Thyroid gland (tissue), 4 donors: ENCODE measurements around the gene PRKAR2B. TPM values are rescaled to one million over a fixed set of nuclear protein-coding genes. Genes with fewer than 3 reads are reported as not detected.

Source experiments
- DNase-seq, 2 donors: peaks; one replicate each; pipeline ENCODE4 v3.0.0-alpha.2; 2019
- H3K27ac ChIP-seq, 3 donors: fragments of 200-600 bp; sonication (generic); 1 replicate in 2 of 3; 2 replicates in 1 of 3; pipeline ENCODE4 v1.5.1; 2016 to 2019; ENCODE audit warnings: mild to moderate bottlenecking in 1 of 3, moderate library complexity in 1 of 3
- H3K27me3 ChIP-seq: fragments of 200-600 bp; sonication (generic); one replicate; pipeline ENCODE4 v1.5.1; 2019
- H3K36me3 ChIP-seq, 2 donors: fragments of 200-600 bp; sonication (generic); one replicate each; pipeline ENCODE4 v1.5.1; 2016 to 2019
- H3K4me1 ChIP-seq, 2 donors: fragments of 200-600 bp; sonication (generic); one replicate each; pipeline ENCODE4 v1.5.1; 2017 to 2019
- H3K4me3 ChIP-seq, 3 donors: fragments of 200-600 bp; sonication (generic); replicated peaks in 1 of 3; 1 replicate in 2 of 3; 2 replicates in 1 of 3; pipeline ENCODE4 v1.5.1; 2016; ENCODE audit warnings: mild to moderate bottlenecking in 1 of 3
- H3K9me3 ChIP-seq: fragments of 200-600 bp; sonication (generic); one replicate; pipeline ENCODE4 v1.5.1; 2017
- CTCF ChIP-seq, 6 experiments: fragments of 200-600 bp in 3 of 6; fragments of 450-650 bp in 3 of 6; sonication (generic) in 3 of 6; IDR thresholded peaks; one replicate each; pipeline ENCODE4 v1.5.1; 2016 to 2019; ENCODE audit warnings: antibody characterized with exemption in 6 of 6, mild to moderate bottlenecking in 2 of 6, inconsistent platforms in 1 of 6, moderate library complexity in 1 of 6
- POLR2A ChIP-seq, 2 donors: fragments of 450-650 bp; IDR thresholded peaks; one replicate each; pipeline ENCODE4 v1.6.1; 2017; ENCODE audit warnings: antibody characterized with exemption in 2 of 2, mild to moderate bottlenecking in 2 of 2, moderate library complexity in 1 of 2
- WGBS, 2 donors: methylation state at CpG; one replicate each; pipeline ENCODE4 v1.1.5; 2017; 5-methylcytosine and 5-hydroxymethylcytosine counted together
- intact Hi-C: fragments of 100-400 bp; cut with DNase I; formaldehyde crosslinking; loops from one replicate; pipeline ENCODE4 v1.15.1; 2023
- total RNA-seq, 4 donors: library from RNA; depleted of rRNA; stranded (reverse); fragments of >200 nt; gene quantifications; one replicate each; pipeline ENCODE4 v1.2.3, GENCODE V29; 2016

Gene PRKAR2B
- total RNA-seq, 4 donors from 2014 or later: 5.1 to 9.0 (median 6.5) TPM

DNA sequence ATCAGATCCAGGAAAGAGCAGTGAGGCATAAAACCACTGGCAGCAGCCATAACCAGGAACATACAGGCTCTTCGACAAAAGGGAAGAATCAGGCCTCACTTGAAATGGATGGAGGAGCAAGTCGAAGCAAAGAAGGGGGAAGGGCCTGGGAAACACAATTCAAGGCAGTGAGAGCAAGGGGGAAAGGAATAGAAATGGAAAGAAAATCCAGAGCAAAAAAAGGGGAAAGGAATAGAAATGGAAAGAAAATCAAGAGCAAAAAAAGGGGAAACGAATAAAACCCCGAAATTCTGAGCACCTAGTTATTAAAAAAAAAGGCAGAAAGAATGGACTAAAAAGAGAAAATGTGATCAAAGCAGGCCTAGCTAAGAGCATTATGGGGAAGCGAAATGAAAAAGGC lies 24.1 kb upstream of the PRKAR2B start:
- no peak overlapping the region for H3K27ac ChIP-seq
- DNase-seq: no peak
- intact Hi-C loops: no loop called here
- no peak for TF ChIP-seq POLR2A (IDR thresholded peaks at IDR 0.05)
- no peak for TF ChIP-seq CTCF (IDR thresholded peaks at IDR 0.05)
- H3K9me3 ChIP-seq: no peaks in the 10 kb centered on the region
- no peaks in the 10 kb centered on the region for H3K4me1 ChIP-seq
- 73 to 80% methylated on average over 5 of the region's 5 CpGs for WGBS, 2 donors
- no peak overlapping the region for H3K4me3 ChIP-seq
- no peaks in the 10 kb centered on the region for H3K27me3 ChIP-seq
- H3K36me3 ChIP-seq: no peaks in the 10 kb centered on the region

DNA sequence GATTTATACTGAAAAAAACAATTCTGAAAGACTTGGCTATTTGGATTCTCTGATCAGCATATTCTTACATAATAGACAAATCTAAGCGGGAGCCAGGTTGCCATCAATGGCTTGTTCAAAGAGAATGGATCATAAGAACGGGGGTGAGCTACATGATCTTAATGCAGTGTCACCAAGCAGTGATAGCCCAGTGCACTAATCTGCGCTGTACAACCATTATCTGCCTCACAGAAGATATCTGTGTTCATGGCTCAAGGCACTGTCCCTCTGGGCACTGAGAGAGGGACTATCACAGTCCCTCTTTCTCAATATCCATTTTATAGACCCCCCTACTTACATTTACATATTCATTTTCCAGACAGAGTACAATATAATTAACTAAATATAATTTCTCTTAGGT lies 22.9 kb upstream of the PRKAR2B start:
- no peaks in the 10 kb centered on the region for H3K9me3 ChIP-seq
- H3K36me3 ChIP-seq: no peaks in the 10 kb centered on the region
- no peak overlapping the region for H3K4me3 ChIP-seq
- intact Hi-C loops: no loop called here
- H3K27me3 ChIP-seq: no peaks in the 10 kb centered on the region
- no peak overlapping the region for H3K27ac ChIP-seq
- no peak for TF ChIP-seq POLR2A (IDR thresholded peaks at IDR 0.05)
- no peak for TF ChIP-seq CTCF (IDR thresholded peaks at IDR 0.05)
- H3K4me1 ChIP-seq: no peaks in the 10 kb centered on the region
- no peak for DNase-seq
- 91 to 98% methylated on average over 3 of the region's 3 CpGs for WGBS, 2 donors

DNA sequence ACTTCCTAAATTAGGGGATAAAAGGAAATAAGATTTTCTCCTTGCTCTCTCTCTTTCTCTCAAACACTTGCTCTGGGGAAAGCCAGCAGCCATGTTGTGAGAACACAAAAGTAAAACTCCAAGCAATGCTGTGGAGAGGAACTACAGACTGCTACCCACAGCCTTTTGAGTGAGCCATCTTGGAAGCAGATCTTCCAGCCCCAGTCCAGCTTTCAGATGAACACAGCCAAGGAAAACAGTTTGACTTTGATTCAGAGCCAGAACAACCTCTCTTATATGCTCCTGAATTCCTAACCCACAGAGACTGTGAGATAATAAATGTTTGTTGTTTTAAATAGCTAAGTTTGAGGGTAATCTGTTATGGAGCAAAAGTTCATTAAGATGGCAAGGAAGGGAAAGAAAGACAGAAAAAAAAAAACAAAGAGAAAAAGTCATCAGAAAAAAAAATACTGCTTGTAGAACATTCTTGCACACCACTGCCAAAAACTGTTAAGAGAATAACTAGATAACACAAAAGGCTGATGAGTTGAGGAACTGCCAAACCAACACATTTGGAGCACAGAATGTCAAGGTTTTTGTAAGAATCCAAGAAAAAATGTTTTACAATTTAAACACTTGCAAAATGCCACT lies 20.9 kb upstream of the PRKAR2B start:
- intact Hi-C loops: no loop called here
- no peaks in the 10 kb centered on the region for H3K9me3 ChIP-seq
- H3K27me3 ChIP-seq: no peaks in the 10 kb centered on the region
- H3K4me1 ChIP-seq: no peaks in the 10 kb centered on the region
- H3K36me3 ChIP-seq: no peaks in the 10 kb centered on the region
- no peak for DNase-seq
- TF ChIP-seq CTCF (IDR thresholded peaks at IDR 0.05) (no peak), POLR2A (IDR thresholded peaks at IDR 0.05) (no peak)
- H3K27ac ChIP-seq: no peak overlapping the region
- no peak overlapping the region for H3K4me3 ChIP-seq

DNA sequence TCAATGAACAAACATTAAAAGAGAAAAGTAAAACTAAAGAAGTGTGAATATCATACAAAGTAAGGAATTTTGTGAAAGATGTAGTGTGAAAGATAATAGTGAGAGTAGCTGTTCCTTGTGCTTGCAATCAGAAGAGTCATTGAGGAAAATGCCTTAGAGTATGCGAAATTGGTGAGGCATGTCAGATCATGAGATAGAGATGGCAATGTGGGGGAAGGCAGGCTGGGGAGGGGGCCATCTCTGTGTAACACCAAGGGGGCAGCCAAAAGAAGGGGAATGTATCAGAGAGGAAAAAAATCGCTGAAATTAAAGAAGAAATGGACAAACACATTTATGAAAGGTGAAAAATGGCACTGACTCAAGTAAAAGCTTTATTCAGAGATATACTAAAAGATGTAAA lies 19.6 kb upstream of the PRKAR2B start:
- no peaks in the 10 kb centered on the region for H3K36me3 ChIP-seq
- no peaks in the 10 kb centered on the region for H3K4me1 ChIP-seq
- TF ChIP-seq POLR2A (IDR thresholded peaks at IDR 0.05) (no peak), CTCF (IDR thresholded peaks at IDR 0.05) (no peak)
- no peaks in the 10 kb centered on the region for H3K27me3 ChIP-seq
- 86 to 89% methylated on average over 2 of the region's 2 CpGs for WGBS, 2 donors
- intact Hi-C loops: no loop called here
- no peak for DNase-seq
- H3K27ac ChIP-seq: no peak overlapping the region
- no peak overlapping the region for H3K4me3 ChIP-seq
- H3K9me3 ChIP-seq: no peaks in the 10 kb centered on the region

DNA sequence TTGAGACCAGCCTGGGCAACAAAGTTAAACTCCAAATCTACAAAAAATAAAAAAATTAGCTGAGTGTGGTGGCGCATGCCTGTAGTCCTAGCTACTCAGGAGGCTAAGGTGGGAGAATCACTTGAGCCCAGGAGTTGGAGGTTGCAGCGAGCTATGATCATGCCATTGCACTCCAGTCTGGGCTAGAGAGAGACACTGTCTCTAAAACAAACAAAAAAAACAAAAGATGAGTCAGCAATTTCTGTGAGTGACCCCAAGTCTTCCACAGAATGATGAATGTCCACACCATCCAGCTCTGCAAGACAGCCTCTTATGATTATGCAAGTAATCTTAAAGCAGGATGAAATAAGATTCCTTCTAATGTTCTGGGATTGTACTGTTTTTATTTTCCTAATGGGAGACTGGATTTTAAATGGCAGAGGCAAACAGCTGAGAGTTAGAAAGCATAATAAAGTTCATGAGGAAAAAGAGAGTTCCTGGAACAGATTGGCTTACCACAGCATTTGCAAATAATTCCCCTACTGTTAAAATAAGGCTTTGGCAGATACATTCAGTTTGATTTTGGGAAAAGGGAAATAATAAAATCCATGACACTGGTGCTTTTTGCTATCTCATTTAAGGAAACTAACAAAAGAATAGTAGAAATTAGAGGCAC lies 18.9 kb upstream of the PRKAR2B start:
- DNase-seq: no peak
- intact Hi-C loops: no loop called here
- WGBS, 2 donors: 85 to 89% methylated on average over 2 of the region's 2 CpGs
- no peak overlapping the region for H3K4me3 ChIP-seq
- H3K4me1 ChIP-seq: no peaks in the 10 kb centered on the region
- H3K27me3 ChIP-seq: no peaks in the 10 kb centered on the region
- no peak overlapping the region for H3K27ac ChIP-seq
- TF ChIP-seq CTCF (IDR thresholded peaks at IDR 0.05) (no peak), POLR2A (IDR thresholded peaks at IDR 0.05) (no peak)
- H3K36me3 ChIP-seq: no peaks in the 10 kb centered on the region
- no peaks in the 10 kb centered on the region for H3K9me3 ChIP-seq
